Dermis microvascular lymphatic vessel endothelial cell (primary cell): ENCODE data around the gene CENPU. TPM values are rescaled to one million over a fixed set of nuclear protein-coding genes. Genes with fewer than 3 reads are reported as not detected.
A peak's percentile ranks its signal among the peaks of the same experiment; 100 is the strongest.
"Not testable (repeated sequence)": the region's sequence is repeated elsewhere in the genome, so short reads cannot be mapped to it uniquely, and the experiment has no call there.

ENCODE experiments used
- DNase-seq, 2 donors: peaks; one replicate each; pipeline versions ENCODE4 v3.0.0 to v3.0.0-alpha.2; 2010; ENCODE audit warnings: low read depth in 2 of 2
- total RNA-seq: library from RNA; depleted of rRNA; stranded (reverse); fragments of >200 nt; gene quantifications from 2 replicates; pipeline ENCODE4 v1.2.1, GENCODE V29; 2014

CENPU gene
- total RNA-seq, 1 donor from 2014 or later = 16.6 TPM

GRCh38 chr4:184668511-184669114 lies 65.3 kb downstream of the CENPU start:
- peak in 1 of 2 donors; percentile 45 for DNase-seq

- DNase-seq = no peak
These were observed 65.8 kb downstream of the CENPU start for GRCh38 chr4:184668096-184668495.

GRCh38 chr4:184666670-184667069 lies 67.2 kb downstream of the CENPU start:
- DNase-seq = no peak

GRCh38 chr4:184664445-184665210 lies 69.3 kb downstream of the CENPU start:
- DNase-seq = no peak

- DNase-seq = no peak
These were observed 71.7 kb downstream of the CENPU start for GRCh38 chr4:184662236-184662635.

GRCh38 chr4:184660978-184661377 lies 72.9 kb downstream of the CENPU start:
- no peak for DNase-seq

GRCh38 chr4:184657820-184658219 lies 76.1 kb downstream of the CENPU start:
- DNase-seq = not testable (repeated sequence)

- DNase-seq = no peak
These were observed 76.8 kb downstream of the CENPU start for GRCh38 chr4:184657144-184657543.

- DNase-seq = no peak
These were observed 77.7 kb downstream of the CENPU start for GRCh38 chr4:184655889-184656869.

GRCh38 chr4:184653650-184654049 lies 80.2 kb downstream of the CENPU start:
- no peak for DNase-seq

GRCh38 chr4:184652681-184653080 lies 81.2 kb downstream of the CENPU start:
- not testable (repeated sequence) for DNase-seq

- DNase-seq = no peak
These were observed 82.0 kb downstream of the CENPU start for GRCh38 chr4:184651899-184652298.

- peak in 1 of 2 donors; percentile 56 for DNase-seq
These were observed 83.7 kb downstream of the CENPU start for GRCh38 chr4:184649971-184650855.

GRCh38 chr4:184649026-184649970 lies 84.6 kb downstream of the CENPU start, which contains the start of the genes CASP3 and PRIMPOL:
Gene CASP3 (minus strand): TSS chr4:184649447. CDS start chr4:184638453, 10,994 bp downstream.
Gene PRIMPOL (plus strand): TSS chr4:184649738. CDS start chr4:184657141, 7,403 bp downstream.
- DNase-seq = peak; percentile 75 to 96

GRCh38 chr4:184648313-184649025 lies 85.4 kb downstream of the CENPU start:
- DNase-seq = peak; percentile 34 to 68

- DNase-seq = no peak
These were observed 85.9 kb downstream of the CENPU start for GRCh38 chr4:184648054-184648312.

- DNase-seq = peak in 1 of 2 donors; percentile 47
These were observed 86.4 kb downstream of the CENPU start for GRCh38 chr4:184647266-184648053.

- peak in 1 of 2 donors; percentile 42 for DNase-seq
These were observed 87.8 kb downstream of the CENPU start for GRCh38 chr4:184645904-184646610.
